Esophagus muscularis mucosa (tissue), 4 donors: Measurements from ENCODE around the gene DGCR6L. TPM values are rescaled to one million over a fixed set of nuclear protein-coding genes. Genes with fewer than 3 reads are reported as not detected.
"Not testable (repeated sequence)": the region's sequence is repeated elsewhere in the genome, so short reads cannot be mapped to it uniquely, and the experiment has no call there.

ENCODE experiments used
- DNase-seq: peaks from one replicate; pipeline ENCODE4 v3.0.0-alpha.2; 2017; ENCODE audit errors: extremely low spot score
- H3K27ac ChIP-seq, 4 donors: fragments of 200-600 bp; sonication (generic); replicated peaks in 1 of 4; 1 replicate in 3 of 4; 2 replicates in 1 of 4; pipeline ENCODE4 v1.5.1; 2016 to 2019; ENCODE audit warnings: mild to moderate bottlenecking in 1 of 4
- H3K27me3 ChIP-seq, 4 donors: fragments of 200-600 bp; sonication (generic); one replicate each; pipeline versions ENCODE4 v1.5.1 to v1.6.0; 2016 to 2019
- H3K36me3 ChIP-seq, 4 donors: fragments of 200-600 bp; sonication (generic); one replicate each; pipeline ENCODE4 v1.5.1; 2016 to 2019
- H3K4me1 ChIP-seq, 4 donors: fragments of 200-600 bp; sonication (generic); one replicate each; pipeline ENCODE4 v1.5.1; 2016 to 2019
- H3K4me3 ChIP-seq, 4 donors: fragments of 200-600 bp; sonication (generic); 1 replicate in 2 of 4; 2 replicates in 2 of 4; pipeline ENCODE4 v1.5.1; 2016 to 2019; ENCODE audit warnings: mild to moderate bottlenecking in 4 of 4, moderate library complexity in 1 of 4
- H3K9me3 ChIP-seq, 4 donors: fragments of 200-600 bp; sonication (generic); 1 replicate in 3 of 4; 2 replicates in 1 of 4; pipeline ENCODE4 v1.5.1; 2016 to 2019
- CTCF ChIP-seq, 3 experiments: fragments of 200-600 bp in 2 of 3; fragments of 450-650 bp in 1 of 3; sonication (generic) in 2 of 3; IDR thresholded peaks; one replicate each; pipeline ENCODE4 v1.5.1; 2017 to 2019; ENCODE audit warnings: antibody characterized with exemption in 3 of 3, mild to moderate bottlenecking in 2 of 3, moderate library complexity in 1 of 3
- EP300 ChIP-seq: sonication (generic); formaldehyde crosslinking; IDR thresholded peaks from one replicate; pipeline ENCODE4 v1.6.1; 2017; ENCODE audit warnings: antibody characterized with exemption
- POLR2A ChIP-seq: fragments of 450-650 bp; IDR thresholded peaks from one replicate; pipeline ENCODE4 v1.6.1; 2017; ENCODE audit warnings: antibody characterized with exemption, moderate library complexity, mild to moderate bottlenecking, low read depth
- POLR2AphosphoS5 ChIP-seq, 2 donors: sonication (generic); formaldehyde crosslinking; IDR thresholded peaks; one replicate each; pipeline ENCODE4 v1.6.1; 2017; ENCODE audit warnings: antibody characterized with exemption in 2 of 2
- WGBS: methylation state at CpG from one replicate; pipeline ENCODE4 v1.1.5; 2018; 5-methylcytosine and 5-hydroxymethylcytosine counted together
- intact Hi-C: fragments of 100-400 bp; cut with DNase I; formaldehyde crosslinking; loops from one replicate; pipeline ENCODE4 v1.15.1; 2023
- total RNA-seq, 4 donors: library from RNA; depleted of rRNA; stranded (reverse); fragments of >200 nt; gene quantifications; one replicate each; pipeline versions ENCODE4 v1.1.0 to v1.2.1, GENCODE V29; 2016

The DGCR6L gene
- total RNA-seq, 4 donors from 2014 or later: 41.5 to 73.0 (median 52.9) TPM

GRCh38 chr22:20281891-20282290 is 38.0 kb downstream of the DGCR6L start:
- Histone ChIP-seq H3K27ac (no peak overlapping the region), H3K4me1 (no peaks in the 10 kb centered on the region), H3K36me3 (no peaks in the 10 kb centered on the region), H3K4me3 (no peak overlapping the region), H3K9me3 (no peaks in the 10 kb centered on the region), H3K27me3 (peaks cover 0 to 7% (median 0%) of the 10 kb centered on the region in 4 donors)
- DNase-seq: no peak
- 77% methylated on average over 6 of the region's 12 CpGs for WGBS
- intact Hi-C loops: no loop called here
- TF ChIP-seq POLR2AphosphoS5 (IDR thresholded peaks at IDR 0.05): no peak
- TF ChIP-seq CTCF (IDR thresholded peaks at IDR 0.05): no peak
- TF ChIP-seq POLR2A: no peak
- no peak for TF ChIP-seq EP300

GRCh38 chr22:20281473-20281872 is 38.4 kb downstream of the DGCR6L start:
- H3K27me3 ChIP-seq, H3K36me3 ChIP-seq, H3K9me3 ChIP-seq, H3K4me1 ChIP-seq, H3K4me3 ChIP-seq, H3K27ac ChIP-seq, intact Hi-C loops, DNase-seq: not testable (repeated sequence)
- WGBS: 82% methylated on average over 7 of the region's 9 CpGs

GRCh38 chr22:20280866-20281265 is 39.0 kb downstream of the DGCR6L start:
- no peak for TF ChIP-seq CTCF (IDR thresholded peaks at IDR 0.05)
- no peak for TF ChIP-seq POLR2AphosphoS5 (IDR thresholded peaks at IDR 0.05)
- no peak for TF ChIP-seq POLR2A
- TF ChIP-seq EP300: no peak
- Histone ChIP-seq H3K9me3 (no peaks in the 10 kb centered on the region), H3K27ac (no peak overlapping the region), H3K4me1 (no peaks in the 10 kb centered on the region), H3K27me3 (no peaks in the 10 kb centered on the region), H3K36me3 (no peaks in the 10 kb centered on the region), H3K4me3 (no peak overlapping the region)
- intact Hi-C loops: no loop called here
- DNase-seq: no peak
- WGBS: 74% methylated on average over 5 of the region's 12 CpGs

GRCh38 chr22:20280163-20280562 is 39.7 kb downstream of the DGCR6L start:
- H3K9me3 ChIP-seq, H3K36me3 ChIP-seq, H3K27ac ChIP-seq, H3K27me3 ChIP-seq, DNase-seq, intact Hi-C loops, H3K4me1 ChIP-seq, H3K4me3 ChIP-seq: not testable (repeated sequence)
- WGBS: 84% methylated on average over 14 of the region's 21 CpGs

GRCh38 chr22:20279662-20280134 is 40.2 kb downstream of the DGCR6L start:
- H3K27ac ChIP-seq: no peak overlapping the region
- no peaks in the 10 kb centered on the region for H3K9me3 ChIP-seq
- DNase-seq: no peak
- H3K27me3 ChIP-seq: no peaks in the 10 kb centered on the region
- H3K36me3 ChIP-seq: no peaks in the 10 kb centered on the region
- 73% methylated on average over 12 of the region's 15 CpGs for WGBS
- intact Hi-C loops: no loop called here
- H3K4me1 ChIP-seq: no peaks in the 10 kb centered on the region
- no peak for TF ChIP-seq POLR2A
- no peak for TF ChIP-seq CTCF (IDR thresholded peaks at IDR 0.05)
- no peak for TF ChIP-seq POLR2AphosphoS5 (IDR thresholded peaks at IDR 0.05)
- TF ChIP-seq EP300: no peak
- no peak overlapping the region for H3K4me3 ChIP-seq

GRCh38 chr22:20278726-20279490 is 41.0 kb downstream of the DGCR6L start:
- H3K9me3 ChIP-seq, H3K4me3 ChIP-seq, H3K4me1 ChIP-seq, intact Hi-C loops, H3K27ac ChIP-seq, H3K36me3 ChIP-seq, DNase-seq, H3K27me3 ChIP-seq: not testable (repeated sequence)
- WGBS: 79% methylated on average over 7 of the region's 22 CpGs

- H3K27me3 ChIP-seq, H3K4me3 ChIP-seq, H3K27ac ChIP-seq, H3K9me3 ChIP-seq, DNase-seq, intact Hi-C loops, H3K4me1 ChIP-seq, H3K36me3 ChIP-seq: not testable (repeated sequence)
- WGBS: 100% methylated on average over 4 of the region's 18 CpGs
These were observed 41.8 kb downstream of the DGCR6L start for GRCh38 chr22:20277936-20278635.
